ENCODE measurements around the gene INSYN1.
A peak's percentile ranks its signal among the peaks of the same experiment; 100 is the strongest.
"Not testable (repeated sequence)": the region's sequence is repeated elsewhere in the genome, so short reads cannot be mapped to it uniquely, and the experiment has no call there.

INSYN1 gene

DNA sequence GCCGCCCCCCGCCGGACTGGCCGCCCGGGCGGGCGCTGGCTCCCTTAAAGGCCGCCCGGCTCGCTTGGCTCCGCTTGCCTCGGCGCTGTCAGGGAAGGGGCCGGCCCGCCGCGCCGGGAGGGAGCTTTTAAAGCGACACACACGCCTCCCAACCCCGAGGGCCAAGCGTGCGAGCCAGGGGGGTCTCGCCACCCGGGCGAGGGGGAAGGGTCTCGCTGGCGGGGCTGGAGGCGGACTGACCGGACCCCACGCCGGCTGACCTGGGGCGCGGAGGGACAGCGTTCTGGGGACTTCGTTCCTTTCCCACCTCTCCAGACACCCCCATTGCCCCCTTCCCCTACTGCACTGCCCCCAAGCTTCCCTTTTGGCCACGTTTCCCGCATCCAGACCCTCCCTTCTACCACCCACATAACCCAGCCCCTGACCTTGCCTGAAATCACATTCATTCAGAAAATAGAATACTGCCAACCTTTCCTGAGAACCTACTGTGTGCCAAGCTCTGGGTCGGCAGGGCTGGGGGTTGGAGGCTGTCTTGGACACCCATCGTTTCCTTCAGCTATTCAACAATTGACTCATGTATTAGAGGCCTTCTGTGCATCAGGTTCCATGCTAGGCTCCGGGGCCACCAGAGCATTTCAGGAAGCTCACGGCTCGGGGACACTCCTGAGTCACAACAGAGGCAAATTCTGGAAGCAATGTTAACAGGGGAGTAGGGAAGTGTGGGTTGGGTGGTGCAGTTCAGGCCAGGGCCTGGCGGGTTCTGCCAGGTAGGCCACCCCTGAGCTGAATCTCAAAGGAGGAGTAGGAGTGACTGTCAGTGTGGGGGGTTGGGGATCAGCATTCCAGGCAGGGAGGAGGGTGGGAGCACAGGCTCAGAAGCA lies at the start of gene INSYN1:
Gene INSYN1 (minus strand): TSS at position 102 of the 881 bp plus-strand sequence. CDS start 2,221 bp downstream, outside the sequence.
- FAIRE-seq: no peak
- DNase-seq (ENCODE audit: insufficient read length, low spot score): peak; percentile 48

- DNase-seq (ENCODE audit: insufficient read length, low spot score) (no peak), FAIRE-seq (no peak)
These were observed 49.4 kb upstream of the INSYN1 start for GRCh38 chr15:73802431-73803041.

- peak; percentile 9 for FAIRE-seq
- peak; percentile 61 for DNase-seq (ENCODE audit: insufficient read length, low spot score)
These were observed 47.7 kb upstream of the INSYN1 start for GRCh38 chr15:73800662-73801345.

DNA sequence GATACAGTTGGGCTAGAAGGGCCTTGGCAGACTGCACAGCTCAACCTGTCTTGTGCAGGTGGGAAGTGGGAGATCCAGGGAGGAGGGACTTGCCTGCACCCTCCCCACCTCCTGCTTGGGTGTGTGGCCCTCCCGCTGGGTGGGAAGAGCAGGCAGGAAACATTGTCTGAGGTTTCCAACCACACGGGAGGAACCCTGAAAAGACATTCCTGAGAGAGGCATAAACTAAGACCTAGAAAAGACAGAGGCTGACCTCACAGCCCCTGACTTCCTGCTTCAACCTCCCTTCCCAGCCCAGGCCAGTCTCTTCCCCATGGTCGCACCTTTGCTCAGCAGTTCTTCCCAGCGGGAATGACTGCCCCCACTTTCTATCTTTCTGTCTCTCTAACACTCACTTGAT lies 46.3 kb upstream of the INSYN1 start:
- no peak for DNase-seq (ENCODE audit: insufficient read length, low spot score)
- no peak for FAIRE-seq

DNA sequence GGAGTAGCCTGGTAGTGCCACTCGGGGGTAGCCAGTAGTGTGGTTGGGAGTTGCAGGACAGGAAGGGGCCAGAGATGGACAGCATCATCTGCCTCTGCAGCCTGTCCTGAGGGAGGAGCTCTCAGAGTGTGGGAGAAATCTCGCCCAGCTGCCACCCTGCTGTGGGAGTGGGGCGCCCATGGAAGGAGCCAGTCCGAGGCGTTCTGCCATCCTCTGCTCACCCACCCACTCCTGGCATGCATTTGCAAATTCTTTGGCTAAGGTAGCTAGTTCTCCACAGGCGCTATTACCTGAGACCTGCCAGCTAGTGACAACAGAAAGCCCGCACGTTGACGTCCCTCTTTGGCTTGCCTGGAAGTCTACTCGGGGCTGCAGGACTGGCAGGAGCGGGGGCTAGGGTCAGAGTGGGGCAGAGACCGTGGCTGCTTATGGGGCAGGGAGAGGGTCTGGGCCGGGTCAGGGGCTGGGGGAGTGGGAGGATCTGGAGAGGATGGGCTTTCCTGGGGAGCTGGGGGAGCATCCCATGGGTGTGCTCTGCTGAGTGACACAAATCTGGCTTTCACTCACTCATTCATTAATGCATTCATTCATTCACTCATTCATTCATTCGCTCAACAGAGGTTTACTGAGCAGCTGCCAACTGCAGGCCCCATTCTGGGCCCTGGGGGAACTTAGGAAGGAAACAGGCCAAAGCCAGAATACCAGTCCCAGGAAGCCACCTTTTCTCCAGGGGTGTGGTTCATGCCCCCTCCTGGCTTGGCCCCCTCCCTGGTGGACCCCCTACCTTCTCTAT lies 44.4 kb upstream of the INSYN1 start:
- no peak for FAIRE-seq

GRCh38 chr15:73796331-73796831 lies 43.2 kb upstream of the INSYN1 start:
- FAIRE-seq (no peak), DNase-seq (ENCODE audit: insufficient read length, low spot score) (no peak)

More for the DNA sequence above, 44.4 kb upstream of the INSYN1 start:
- no peak for DNase-seq (ENCODE audit: insufficient read length, low spot score)

- FAIRE-seq: no peak
- no peak for DNase-seq (ENCODE audit: insufficient read length, low spot score)
These were observed 41.4 kb upstream of the INSYN1 start for GRCh38 chr15:73794443-73795133.

DNA sequence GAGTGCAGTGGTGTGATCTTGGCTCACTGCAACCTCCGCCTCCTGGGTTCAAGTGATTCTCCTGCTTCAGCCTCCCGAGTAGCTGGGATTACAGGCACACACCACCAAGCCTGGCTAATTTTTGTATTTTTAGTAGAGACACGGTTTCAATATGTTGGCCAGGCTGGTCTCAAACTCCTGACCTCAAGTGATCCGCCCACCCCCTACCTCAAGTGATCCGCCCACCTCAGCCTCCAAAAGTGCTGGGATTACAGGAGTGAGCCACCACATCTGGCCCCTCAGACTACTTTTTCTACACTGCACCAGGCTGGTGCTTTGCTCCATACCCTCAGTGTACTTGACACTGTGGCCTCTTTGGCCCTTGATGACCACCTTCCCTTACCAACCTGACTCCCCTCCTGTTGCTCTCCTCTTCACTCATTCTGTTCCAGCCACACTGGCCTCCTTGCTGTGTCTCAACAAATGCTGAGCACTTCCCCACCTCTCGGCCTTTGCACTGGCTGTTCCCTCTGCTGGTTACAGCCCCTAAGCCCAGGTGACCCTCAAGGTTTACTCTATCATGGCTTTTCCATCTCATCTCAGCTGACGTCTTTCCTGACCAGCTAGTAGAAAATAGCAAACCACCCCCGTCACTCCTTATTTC lies 39.9 kb upstream of the INSYN1 start:
- FAIRE-seq; DNase-seq (ENCODE audit: insufficient read length, low spot score): not testable (repeated sequence)

DNA sequence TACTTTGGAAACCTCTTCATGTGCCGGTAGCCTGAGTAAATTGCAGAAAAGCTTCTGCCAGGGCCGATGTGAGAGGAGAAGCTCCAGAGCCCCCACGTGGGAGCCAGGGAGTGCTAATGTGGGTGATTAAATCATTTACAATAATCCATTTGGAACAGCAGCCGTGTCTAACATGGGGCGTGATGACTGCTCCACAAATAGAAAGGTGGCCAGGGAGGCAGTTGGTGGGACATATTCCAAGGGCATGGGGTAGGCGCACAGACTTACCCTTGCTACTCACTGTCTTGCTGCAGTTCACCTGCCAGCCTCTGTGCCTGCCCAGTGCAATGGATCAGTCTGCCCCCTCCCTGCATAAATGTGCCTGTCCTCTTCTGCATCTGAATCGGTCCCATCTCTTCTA lies 39.3 kb upstream of the INSYN1 start:
- FAIRE-seq (no peak), DNase-seq (ENCODE audit: insufficient read length, low spot score) (no peak)

DNA sequence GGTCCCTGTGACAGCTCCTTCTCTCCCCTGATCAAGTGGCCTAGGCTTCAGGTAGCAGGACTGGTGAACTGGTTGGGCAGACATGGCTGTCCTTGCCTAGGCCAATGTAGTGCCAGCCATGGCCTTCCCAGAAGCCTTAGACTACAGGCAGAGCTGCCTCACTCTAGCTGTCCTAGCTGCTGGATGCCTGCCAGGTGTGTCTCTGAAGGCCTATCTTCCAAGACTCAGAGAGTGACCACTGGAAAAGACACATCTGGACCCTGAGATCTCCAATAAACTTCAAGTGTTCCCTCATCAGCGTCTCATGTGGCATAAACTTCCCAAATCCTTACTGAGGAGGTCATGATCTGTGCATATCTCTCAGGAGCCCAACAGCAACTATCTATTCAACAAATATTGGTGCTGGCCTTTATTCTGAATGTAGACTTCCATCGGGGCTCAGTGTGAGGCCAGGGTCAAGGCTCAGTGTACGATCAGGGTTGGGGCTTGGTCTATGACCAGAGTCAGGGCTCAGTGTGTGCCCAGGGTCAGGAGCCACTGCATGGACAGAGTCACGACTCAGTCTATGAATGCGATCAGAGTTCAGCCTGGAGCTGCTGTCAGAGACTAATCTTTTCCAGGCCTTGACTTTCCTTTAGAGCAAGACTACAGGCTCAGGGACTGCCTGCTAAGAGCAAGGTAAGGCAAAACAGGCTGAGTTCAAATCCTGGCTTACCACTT lies 36.5 kb upstream of the INSYN1 start:
- DNase-seq (ENCODE audit: insufficient read length, low spot score): no peak
- FAIRE-seq: no peak

- FAIRE-seq (no peak), DNase-seq (ENCODE audit: insufficient read length, low spot score) (no peak)
These were observed 34.5 kb upstream of the INSYN1 start for GRCh38 chr15:73787621-73788020.

GRCh38 chr15:73786538-73786937 lies 33.4 kb upstream of the INSYN1 start:
- DNase-seq (ENCODE audit: insufficient read length, low spot score): no peak
- FAIRE-seq: no peak

GRCh38 chr15:73785256-73786014 lies 32.3 kb upstream of the INSYN1 start:
- not testable (repeated sequence) for DNase-seq (ENCODE audit: insufficient read length, low spot score); FAIRE-seq

DNA sequence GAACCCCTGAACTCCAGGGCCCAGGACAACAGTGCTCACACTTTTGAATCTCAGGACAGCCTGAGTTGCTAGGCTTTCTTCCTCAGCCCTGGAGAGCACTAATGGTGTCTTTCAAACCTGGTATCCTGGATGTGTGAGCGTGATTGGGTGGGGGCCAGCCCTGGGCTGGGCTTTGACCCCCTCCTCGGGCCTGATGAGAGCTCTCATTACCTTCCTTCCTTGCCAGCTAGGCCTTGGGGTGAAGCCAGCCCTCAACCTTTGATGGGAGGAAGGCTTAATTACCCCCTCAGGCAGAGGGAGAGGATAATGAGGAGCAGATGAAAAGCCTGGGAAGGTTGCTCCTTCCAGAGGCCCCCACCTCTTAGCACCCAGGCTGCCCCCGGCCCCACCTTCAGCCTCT lies 31.1 kb upstream of the INSYN1 start:
- FAIRE-seq: no peak
- DNase-seq (ENCODE audit: insufficient read length, low spot score): no peak

- no peak for DNase-seq (ENCODE audit: insufficient read length, low spot score)
- FAIRE-seq: no peak
These were observed 29.3 kb upstream of the INSYN1 start for GRCh38 chr15:73782344-73782959.

GRCh38 chr15:73781038-73781925 lies 28.1 kb upstream of the INSYN1 start:
- no peak for DNase-seq (ENCODE audit: insufficient read length, low spot score)
- no peak for FAIRE-seq

GRCh38 chr15:73779974-73780373 lies 26.8 kb upstream of the INSYN1 start:
- no peak for FAIRE-seq

More at GRCh38 chr15:73779974-73780373, 26.8 kb upstream of the INSYN1 start:
- DNase-seq (ENCODE audit: insufficient read length, low spot score): no peak

All from HTR-8/SVneo (cell line).